BLaER1 (cell line): ENCODE measurements around the gene H1-8.
A peak's percentile ranks its signal among the peaks of the same experiment; 100 is the strongest.
"Not testable (repeated sequence)": the region's sequence is repeated elsewhere in the genome, so short reads cannot be mapped to it uniquely, and the experiment has no call there.

Experiments
- H3K27ac ChIP-seq: shearing (Covaris generic); formaldehyde crosslinking; 2 replicates; pipeline ENCODE4 v1.8.1; 2022
- H3K27me3 ChIP-seq: shearing (Covaris generic); formaldehyde crosslinking; 2 replicates; pipeline ENCODE4 v1.8.1; 2022
- H3K36me3 ChIP-seq: shearing (Covaris generic); formaldehyde crosslinking; 2 replicates; pipeline ENCODE4 v1.8.1; 2022
- H3K4me1 ChIP-seq: shearing (Covaris generic); formaldehyde crosslinking; 2 replicates; pipeline ENCODE4 v1.8.1; 2022
- H3K4me2 ChIP-seq: shearing (Covaris generic); formaldehyde crosslinking; 2 replicates; pipeline ENCODE4 v1.8.1; 2022
- H3K4me3 ChIP-seq: shearing (Covaris generic); formaldehyde crosslinking; 2 replicates; pipeline ENCODE4 v1.8.1; 2022
- H3K9ac ChIP-seq: shearing (Covaris generic); formaldehyde crosslinking; 2 replicates; pipeline ENCODE4 v1.8.1; 2022
- H3K9me3 ChIP-seq: shearing (Covaris generic); formaldehyde crosslinking; 2 replicates; pipeline ENCODE4 v1.8.1; 2022
- H4K20me1 ChIP-seq: shearing (Covaris generic); formaldehyde crosslinking; 2 replicates; pipeline ENCODE4 v1.8.1; 2022
- Cebpa-rat ChIP-seq: shearing (Covaris generic); IDR thresholded peaks from 2 replicates; pipeline ENCODE4 v1.8.1; 2022

The H1-8 gene

DNA sequence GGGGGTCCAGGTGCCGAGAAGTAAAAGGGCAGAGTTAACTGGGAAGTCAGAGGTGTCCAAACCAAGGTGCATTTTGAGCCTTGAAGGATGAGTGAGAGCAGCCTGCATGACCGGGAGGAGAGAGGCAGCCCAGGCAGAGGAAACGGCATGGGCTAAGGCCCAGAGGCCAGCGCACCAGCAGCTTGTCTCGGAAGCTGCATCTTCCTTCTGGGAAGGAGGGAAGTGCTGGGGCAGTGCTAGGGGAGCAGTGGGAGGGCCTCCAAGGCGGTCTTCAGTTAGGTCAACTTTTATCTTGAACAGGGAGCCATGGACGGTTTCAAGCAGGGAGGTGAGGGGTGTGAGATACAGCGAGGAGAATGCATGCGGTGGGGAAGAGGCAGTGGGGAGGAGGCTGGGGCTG is 1.0 kb downstream of the H1-8 start:
- no peak overlapping the region for H3K4me2 ChIP-seq

DNA sequence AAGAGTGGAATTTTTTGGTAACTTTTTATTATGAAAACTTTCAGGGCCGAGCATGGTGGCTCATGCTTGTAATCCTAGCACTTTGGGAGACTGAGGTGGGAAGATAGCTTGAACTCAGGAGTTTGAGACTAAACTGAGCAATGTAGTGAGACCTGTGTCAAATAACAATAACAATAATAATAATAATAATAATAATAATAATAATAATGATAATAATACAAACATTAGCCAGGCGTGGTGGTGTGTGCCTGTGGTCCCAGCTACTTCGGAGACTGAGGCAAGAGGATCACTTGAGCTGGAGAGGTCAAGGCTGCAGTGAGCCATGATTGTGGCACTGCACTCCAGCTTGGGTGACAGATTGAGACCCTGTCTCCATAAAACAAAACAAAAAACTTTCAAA is 3.0 kb downstream of the H1-8 start:
- H3K27me3 ChIP-seq, H3K9ac ChIP-seq, H3K4me2 ChIP-seq, H3K27ac ChIP-seq, H3K4me3 ChIP-seq, H3K36me3 ChIP-seq, H4K20me1 ChIP-seq, H3K9me3 ChIP-seq: not testable (repeated sequence)
- H3K4me1 ChIP-seq = peaks cover 15% of the 10 kb centered on the region; the same call in 1 of the 2 replicates

More for the DNA sequence above, 1.0 kb downstream of the H1-8 start:
- H3K4me3 ChIP-seq = no peak overlapping the region
- H4K20me1 ChIP-seq = no peaks in the 10 kb centered on the region
- H3K27ac ChIP-seq = no peak overlapping the region
- no peak for TF ChIP-seq Cebpa-rat
- 0 out of 2 replicates have a peak, but pooled peaks cover 6% of the 10 kb centered on the region for H3K4me1 ChIP-seq
- no peaks in the 10 kb centered on the region for H3K27me3 ChIP-seq
- H3K9me3 ChIP-seq = no peaks in the 10 kb centered on the region
- no peak overlapping the region for H3K9ac ChIP-seq
- no peaks in the 10 kb centered on the region for H3K36me3 ChIP-seq

DNA sequence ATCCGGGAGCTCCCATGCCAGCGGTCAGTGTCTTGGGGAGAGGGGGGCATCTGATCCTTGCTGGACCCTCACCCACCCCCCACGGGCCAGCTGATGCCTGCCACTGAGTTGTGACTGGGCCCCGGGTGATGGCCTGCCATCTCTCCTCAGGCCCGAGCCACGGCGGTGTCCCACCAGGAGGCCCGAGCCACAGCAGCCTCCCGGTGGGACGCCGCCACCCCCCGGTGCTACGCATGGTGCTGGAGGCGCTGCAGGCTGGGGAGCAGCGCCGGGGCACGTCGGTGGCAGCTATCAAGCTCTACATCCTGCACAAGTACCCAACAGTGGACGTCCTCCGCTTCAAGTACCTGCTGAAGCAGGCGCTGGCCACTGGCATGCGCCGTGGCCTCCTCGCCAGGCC is 4.3 kb downstream of the H1-8 start:
- Histone ChIP-seq H3K27ac (no peak overlapping the region), H3K9ac (no peak overlapping the region), H3K36me3 (no peaks in the 10 kb centered on the region), H3K4me1 (peaks cover 22% of the 10 kb centered on the region), H4K20me1 (no peaks in the 10 kb centered on the region), H3K27me3 (no peaks in the 10 kb centered on the region), H3K4me3 (no peak overlapping the region), H3K9me3 (no peaks in the 10 kb centered on the region), H3K4me2 (no peak overlapping the region)
- no peak for TF ChIP-seq Cebpa-rat

DNA sequence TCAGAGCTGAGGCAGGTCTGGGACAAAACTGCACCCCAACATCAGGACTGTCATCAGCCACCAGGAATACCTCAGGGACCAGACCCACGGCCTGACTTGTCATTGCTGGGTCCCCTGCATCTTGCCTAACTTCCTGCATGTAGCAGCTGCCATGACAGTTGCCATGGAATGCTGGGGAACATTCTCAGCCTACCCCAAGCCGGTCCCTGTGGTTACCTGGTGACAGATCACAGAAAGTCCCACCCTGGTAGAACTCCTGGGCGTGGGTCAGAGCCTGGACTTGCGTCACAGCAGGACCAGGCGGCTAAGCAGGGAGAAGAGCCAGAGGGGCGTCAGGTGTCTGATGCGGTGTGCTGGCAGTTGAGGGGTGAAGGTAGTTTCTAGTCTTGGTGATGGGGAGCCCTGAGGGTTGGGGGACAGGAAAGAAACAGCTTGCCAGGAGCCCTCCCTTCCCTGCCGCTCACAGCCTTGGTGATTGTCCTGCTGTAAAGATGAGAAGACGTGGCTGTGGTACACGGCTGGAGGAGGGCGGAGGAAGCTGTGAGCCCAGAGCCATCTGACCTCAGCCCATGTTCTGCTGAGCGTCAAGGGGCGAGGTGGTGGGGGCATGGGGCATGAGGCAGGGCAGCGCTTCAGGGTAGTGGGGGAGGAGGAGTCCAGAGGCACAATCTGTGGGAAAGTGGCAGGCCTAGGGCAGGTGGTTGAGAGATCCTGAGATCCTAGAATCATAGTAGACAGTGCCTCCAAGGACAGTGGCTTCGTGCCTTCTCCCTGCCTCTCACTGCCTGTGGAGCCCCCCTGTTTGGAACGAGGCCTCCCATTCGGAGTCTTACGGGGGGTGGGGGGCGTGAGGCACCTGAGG is 5.4 kb downstream of the H1-8 start:
- Histone ChIP-seq H3K36me3 (no peaks in the 10 kb centered on the region), H3K4me3 (no peak overlapping the region), H3K27ac (peak overlapping the region; percentile 35; the same call in 1 of the 2 replicates), H3K27me3 (no peaks in the 10 kb centered on the region), H3K4me2 (0 out of 2 replicates have a peak overlapping the region, but pooled peaks have one; percentile 7), H3K9ac (no peak overlapping the region), H3K4me1 (peaks cover 33% of the 10 kb centered on the region), H3K9me3 (no peaks in the 10 kb centered on the region), H4K20me1 (no peaks in the 10 kb centered on the region)
- TF ChIP-seq Cebpa-rat = no peak

DNA sequence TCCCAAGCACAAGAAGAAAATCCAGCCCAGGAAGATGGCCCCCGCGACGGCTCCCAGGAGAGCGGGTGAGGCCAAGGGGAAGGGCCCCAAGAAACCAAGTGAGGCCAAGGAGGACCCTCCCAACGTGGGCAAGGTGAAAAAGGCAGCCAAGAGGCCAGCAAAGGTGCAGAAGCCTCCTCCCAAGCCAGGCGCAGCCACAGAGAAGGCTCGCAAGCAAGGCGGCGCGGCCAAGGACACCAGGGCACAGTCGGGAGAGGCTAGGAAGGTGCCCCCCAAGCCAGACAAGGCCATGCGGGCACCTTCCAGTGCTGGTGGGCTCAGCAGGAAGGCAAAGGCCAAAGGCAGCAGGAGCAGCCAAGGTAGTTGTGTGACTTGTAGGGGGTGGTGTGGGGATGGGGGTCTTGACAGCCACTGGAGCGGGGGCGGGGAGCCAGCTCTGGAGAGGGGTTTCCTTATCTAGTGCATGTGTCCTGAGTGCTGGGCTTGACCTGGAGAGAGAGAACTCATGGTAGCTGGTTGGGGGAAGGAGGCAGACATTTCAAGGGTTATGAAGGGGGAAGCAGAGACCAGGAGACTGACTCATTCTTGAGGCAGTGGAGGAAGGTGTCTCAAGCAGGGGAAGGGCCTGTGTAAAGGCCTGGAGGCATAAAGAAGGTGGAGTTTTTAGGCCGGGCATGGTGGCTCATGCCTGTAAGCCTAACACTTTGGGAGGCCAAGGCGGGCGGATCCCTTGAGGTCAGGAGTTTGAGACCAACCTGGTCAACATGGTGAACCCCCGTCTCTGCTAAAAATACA is 6.2 kb downstream of the H1-8 start:
- H3K27me3 ChIP-seq = no peaks in the 10 kb centered on the region
- no peaks in the 10 kb centered on the region for H4K20me1 ChIP-seq
- H3K4me1 ChIP-seq = peaks cover 42% of the 10 kb centered on the region
- H3K4me3 ChIP-seq = no peak overlapping the region
- no peak overlapping the region for H3K9ac ChIP-seq
- H3K4me2 ChIP-seq = 0 out of 2 replicates have a peak overlapping the region, but pooled peaks have one; percentile 7
- no peaks in the 10 kb centered on the region for H3K9me3 ChIP-seq
- TF ChIP-seq Cebpa-rat = no peak
- no peaks in the 10 kb centered on the region for H3K36me3 ChIP-seq
- H3K27ac ChIP-seq = peak overlapping the region; percentile 35; the same call in 1 of the 2 replicates

DNA sequence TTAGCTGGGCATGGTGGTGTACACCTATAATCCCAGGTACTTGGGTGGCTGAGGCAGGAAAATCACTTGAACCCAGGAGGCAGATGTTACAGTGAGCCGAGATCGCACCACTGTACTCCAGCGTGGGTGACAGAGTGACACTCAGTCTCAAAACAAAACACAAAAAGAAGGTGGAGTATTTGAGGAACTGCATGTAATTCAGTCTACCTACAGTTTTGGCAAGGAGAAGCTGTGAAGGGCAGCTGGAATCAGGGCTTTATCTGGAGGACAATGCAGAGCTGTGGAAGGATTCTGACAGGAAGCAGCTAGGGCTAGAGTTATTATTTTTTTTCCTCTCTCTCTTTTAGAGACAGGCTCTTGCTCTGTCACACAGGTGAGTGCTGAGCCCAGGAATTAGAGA is 6.8 kb downstream of the H1-8 start:
- TF ChIP-seq Cebpa-rat = no peak
- no peak overlapping the region for H3K9ac ChIP-seq
- H3K4me2 ChIP-seq = no peak overlapping the region

GRCh38 chr3:129552287-129553050 is 9.5 kb downstream of the H1-8 start:
- Histone ChIP-seq H3K4me1 (peaks cover 75% of the 10 kb centered on the region), H3K4me3 (no peak overlapping the region), H3K4me2 (peak overlapping the region; percentile 88), H4K20me1 (no peaks in the 10 kb centered on the region), H3K9ac (0 out of 2 replicates have a peak overlapping the region, but pooled peaks have one; percentile 15), H3K27ac (peak overlapping the region; percentile 93), H3K36me3 (peaks cover 18% of the 10 kb centered on the region), H3K9me3 (no peaks in the 10 kb centered on the region), H3K27me3 (no peaks in the 10 kb centered on the region)
- no peak for TF ChIP-seq Cebpa-rat

More for the DNA sequence above, 6.8 kb downstream of the H1-8 start:
- Histone ChIP-seq H3K27ac (no peak overlapping the region), H3K4me3 (no peak overlapping the region), H3K9me3 (no peaks in the 10 kb centered on the region), H3K36me3 (no peaks in the 10 kb centered on the region), H3K4me1 (peaks cover 48% of the 10 kb centered on the region), H4K20me1 (no peaks in the 10 kb centered on the region), H3K27me3 (no peaks in the 10 kb centered on the region)

DNA sequence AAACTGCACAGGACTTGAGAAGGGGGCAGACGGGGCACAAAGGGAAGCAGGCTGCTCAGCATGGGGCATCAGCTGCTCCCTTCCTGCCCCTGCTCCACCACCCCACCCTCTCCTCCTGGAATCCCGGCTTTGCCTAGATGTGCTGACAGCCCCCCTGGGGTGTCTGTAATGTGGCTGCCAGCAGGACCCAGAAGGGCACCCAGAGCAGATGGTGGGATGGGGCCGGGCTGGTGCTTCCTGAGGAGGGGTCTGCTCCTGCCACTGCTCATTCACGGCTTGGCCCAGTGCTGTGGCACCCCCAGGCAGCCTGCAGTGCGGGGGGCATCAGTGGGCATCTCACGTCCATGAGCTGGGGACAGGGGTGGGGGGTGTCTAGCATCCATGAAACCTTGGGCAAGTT is 10.2 kb downstream of the H1-8 start:
- peaks cover 25% of the 10 kb centered on the region for H3K36me3 ChIP-seq
- H4K20me1 ChIP-seq = no peaks in the 10 kb centered on the region
- H3K9ac ChIP-seq = peak overlapping the region; percentile 36; the same call in 1 of the 2 replicates
- no peak for TF ChIP-seq Cebpa-rat
- peak overlapping the region; percentile 88 for H3K4me2 ChIP-seq
- H3K4me1 ChIP-seq = peaks cover 80% of the 10 kb centered on the region
- peak overlapping the region; percentile 93 for H3K27ac ChIP-seq
- H3K9me3 ChIP-seq = no peaks in the 10 kb centered on the region
- H3K27me3 ChIP-seq = no peaks in the 10 kb centered on the region
- H3K4me3 ChIP-seq = no peak overlapping the region

DNA sequence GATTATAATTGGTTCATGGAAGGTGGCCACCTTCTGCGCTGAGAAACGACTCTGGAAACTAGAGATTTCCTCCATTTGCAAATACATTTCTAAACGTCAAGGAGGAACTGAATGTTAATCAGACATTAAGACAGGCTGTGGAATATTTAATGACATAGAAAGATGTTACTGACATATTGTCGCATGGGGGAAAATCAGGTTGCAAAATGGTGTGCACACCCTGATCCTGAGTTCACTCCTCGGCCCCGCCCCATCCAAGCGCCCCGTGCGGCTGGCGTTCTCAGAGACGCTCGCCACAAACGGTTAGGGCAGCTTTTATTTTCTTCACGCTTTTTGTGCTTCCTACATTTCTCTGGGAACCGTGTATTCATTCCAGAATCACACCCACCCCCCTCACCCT is 10.7 kb downstream of the H1-8 start:
- Histone ChIP-seq H3K36me3 (peaks cover 30% of the 10 kb centered on the region), H3K4me2 (peak overlapping the region; percentile 88), H3K27me3 (no peaks in the 10 kb centered on the region), H4K20me1 (no peaks in the 10 kb centered on the region), H3K27ac (peak overlapping the region; percentile 93), H3K4me3 (no peak overlapping the region), H3K4me1 (peaks cover 82% of the 10 kb centered on the region), H3K9ac (peak overlapping the region; percentile 68), H3K9me3 (no peaks in the 10 kb centered on the region)
- no peak for TF ChIP-seq Cebpa-rat
